Esophagus muscularis mucosa (tissue), 3 donors: ENCODE measurements around the gene UGT2A1.

Experiments
- POLR2A ChIP-seq: fragments of 450-650 bp; IDR thresholded peaks from one replicate; pipeline ENCODE4 v1.6.1; 2017; ENCODE audit warnings: antibody characterized with exemption, moderate library complexity, mild to moderate bottlenecking, low read depth
- TF ChIP-seq, protein P1 (sequence below), 3 experiments: fragments of 200-600 bp in 2 of 3; fragments of 450-650 bp in 1 of 3; sonication (generic) in 2 of 3; IDR thresholded peaks; one replicate each; pipeline ENCODE4 v1.5.1; 2017 to 2019; ENCODE audit warnings: antibody characterized with exemption in 3 of 3, mild to moderate bottlenecking in 2 of 3, moderate library complexity in 1 of 3

DNA sequence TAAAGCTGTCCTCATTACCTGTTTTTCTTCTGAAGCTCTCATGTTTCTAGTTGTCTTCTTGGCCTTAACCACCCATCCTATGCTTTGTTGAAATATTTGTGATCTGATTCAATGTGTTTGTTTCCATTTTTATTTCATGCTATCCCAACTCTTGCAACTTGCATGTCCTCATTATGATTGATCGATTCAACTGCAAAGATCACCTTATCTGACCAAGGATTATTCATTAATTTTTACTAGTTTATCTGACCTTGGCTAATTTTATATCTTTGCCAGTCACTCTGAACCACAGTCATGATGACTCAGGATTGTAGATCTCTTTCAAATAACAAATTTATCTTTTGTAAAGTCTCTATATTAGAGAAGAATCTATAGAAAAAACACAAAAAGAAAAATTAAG, 84.3 kb downstream of the UGT2A1 start:
- no peak for TF ChIP-seq POLR2A
- TF ChIP-seq, protein P1, sequence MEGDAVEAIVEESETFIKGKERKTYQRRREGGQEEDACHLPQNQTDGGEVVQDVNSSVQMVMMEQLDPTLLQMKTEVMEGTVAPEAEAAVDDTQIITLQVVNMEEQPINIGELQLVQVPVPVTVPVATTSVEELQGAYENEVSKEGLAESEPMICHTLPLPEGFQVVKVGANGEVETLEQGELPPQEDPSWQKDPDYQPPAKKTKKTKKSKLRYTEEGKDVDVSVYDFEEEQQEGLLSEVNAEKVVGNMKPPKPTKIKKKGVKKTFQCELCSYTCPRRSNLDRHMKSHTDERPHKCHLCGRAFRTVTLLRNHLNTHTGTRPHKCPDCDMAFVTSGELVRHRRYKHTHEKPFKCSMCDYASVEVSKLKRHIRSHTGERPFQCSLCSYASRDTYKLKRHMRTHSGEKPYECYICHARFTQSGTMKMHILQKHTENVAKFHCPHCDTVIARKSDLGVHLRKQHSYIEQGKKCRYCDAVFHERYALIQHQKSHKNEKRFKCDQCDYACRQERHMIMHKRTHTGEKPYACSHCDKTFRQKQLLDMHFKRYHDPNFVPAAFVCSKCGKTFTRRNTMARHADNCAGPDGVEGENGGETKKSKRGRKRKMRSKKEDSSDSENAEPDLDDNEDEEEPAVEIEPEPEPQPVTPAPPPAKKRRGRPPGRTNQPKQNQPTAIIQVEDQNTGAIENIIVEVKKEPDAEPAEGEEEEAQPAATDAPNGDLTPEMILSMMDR (IDR thresholded peaks at IDR 0.05) = no peak
